ENCODE data around the gene FDXR. TPM values are rescaled to one million over a fixed set of nuclear protein-coding genes. Genes with fewer than 3 reads are reported as not detected.
A peak's percentile ranks its signal among the peaks of the same experiment; 100 is the strongest.

Gene FDXR
- total and polyA plus RNA-seq, 12 donors: 159 to 835 (median 444) TPM

DNA sequence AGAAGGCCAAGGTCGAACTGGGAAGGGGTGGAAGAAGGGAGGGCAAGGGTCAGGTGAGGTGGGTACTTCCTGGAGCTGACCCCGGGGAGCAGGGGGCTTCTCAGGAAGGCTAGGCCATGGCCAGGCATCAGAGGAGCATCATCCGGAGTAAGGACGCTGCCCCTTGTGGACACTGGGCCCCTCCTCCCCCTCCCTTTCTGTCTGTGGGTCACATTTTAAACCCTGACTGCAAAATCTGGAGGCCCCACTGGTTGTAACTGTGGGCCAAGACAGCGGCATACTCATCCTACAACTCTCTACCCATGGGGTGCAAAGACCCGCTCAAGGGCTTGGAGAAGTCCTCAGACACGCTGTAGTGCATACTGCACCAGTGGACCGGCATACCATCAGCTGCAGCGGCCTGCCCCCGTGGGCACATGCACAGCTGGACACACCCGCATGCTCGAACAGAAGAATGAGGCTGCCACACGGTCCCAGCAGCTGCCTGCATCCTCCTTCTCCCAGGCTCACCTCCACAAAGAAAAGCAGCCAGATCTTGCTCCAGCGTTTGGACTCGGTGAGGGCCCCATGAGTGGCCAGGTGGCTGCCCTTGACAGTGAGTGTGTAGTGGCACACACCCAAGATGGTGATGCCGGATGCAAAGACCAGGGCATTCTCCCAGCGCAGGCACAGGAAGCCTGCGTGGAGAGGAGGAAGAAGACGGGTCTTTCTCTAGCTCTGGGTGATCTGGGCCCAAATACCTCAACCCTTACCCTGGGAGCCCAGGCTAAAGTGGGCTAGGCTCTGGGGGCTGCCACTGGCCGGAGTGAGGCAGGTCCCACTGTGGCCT, 19.4 kb upstream of the FDXR start:
- no peak for DNase-seq
- Histone ChIP-seq H3K9me3 (replicated peaks in 1 of 3) (no peaks in the 10 kb centered on the region), H3K27me3 (peaks cover 12% of the 10 kb centered on the region), H3K4me3 (peak overlapping the region in 1 of 4 donors; percentile 35), H3K4me1 (replicated peaks in 1 of 2) (peaks cover 13 to 15% of the 10 kb centered on the region in 2 donors), H3K27ac (no peak overlapping the region), H3K36me3 (replicated peaks in 1 of 2) (no peaks in the 10 kb centered on the region)
- 57 to 73% (median 68%) methylated on average over 15 to 20 of the region's 20 CpGs for WGBS, 4 donors
- no peak for TF ChIP-seq POLR2A (IDR thresholded peaks at IDR 0.05)
- TF ChIP-seq, protein P1, sequence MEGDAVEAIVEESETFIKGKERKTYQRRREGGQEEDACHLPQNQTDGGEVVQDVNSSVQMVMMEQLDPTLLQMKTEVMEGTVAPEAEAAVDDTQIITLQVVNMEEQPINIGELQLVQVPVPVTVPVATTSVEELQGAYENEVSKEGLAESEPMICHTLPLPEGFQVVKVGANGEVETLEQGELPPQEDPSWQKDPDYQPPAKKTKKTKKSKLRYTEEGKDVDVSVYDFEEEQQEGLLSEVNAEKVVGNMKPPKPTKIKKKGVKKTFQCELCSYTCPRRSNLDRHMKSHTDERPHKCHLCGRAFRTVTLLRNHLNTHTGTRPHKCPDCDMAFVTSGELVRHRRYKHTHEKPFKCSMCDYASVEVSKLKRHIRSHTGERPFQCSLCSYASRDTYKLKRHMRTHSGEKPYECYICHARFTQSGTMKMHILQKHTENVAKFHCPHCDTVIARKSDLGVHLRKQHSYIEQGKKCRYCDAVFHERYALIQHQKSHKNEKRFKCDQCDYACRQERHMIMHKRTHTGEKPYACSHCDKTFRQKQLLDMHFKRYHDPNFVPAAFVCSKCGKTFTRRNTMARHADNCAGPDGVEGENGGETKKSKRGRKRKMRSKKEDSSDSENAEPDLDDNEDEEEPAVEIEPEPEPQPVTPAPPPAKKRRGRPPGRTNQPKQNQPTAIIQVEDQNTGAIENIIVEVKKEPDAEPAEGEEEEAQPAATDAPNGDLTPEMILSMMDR (IDR thresholded peaks at IDR 0.05): no peak
- intact Hi-C loops (cut with DNase I): no loop called here

- intact Hi-C loops (cut with DNase I): no loop called here
- H3K27me3 ChIP-seq: peaks cover 8% of the 10 kb centered on the region
- no peaks in the 10 kb centered on the region for H3K36me3 ChIP-seq (replicated peaks in 1 of 2)
- no peak for TF ChIP-seq POLR2A (IDR thresholded peaks at IDR 0.05)
- DNase-seq: no peak
- WGBS, 4 donors: 89 to 94% (median 92%) methylated on average over 7 of the region's 7 CpGs
- no peak overlapping the region for H3K27ac ChIP-seq
- no peaks in the 10 kb centered on the region for H3K9me3 ChIP-seq (replicated peaks in 1 of 3)
- peaks cover 13 to 15% of the 10 kb centered on the region in 2 donors for H3K4me1 ChIP-seq (replicated peaks in 1 of 2)
- H3K4me3 ChIP-seq: no peak overlapping the region
Observed at GRCh38 chr17:74890554-74890953, 17.8 kb upstream of the FDXR start.

- 64 to 69% (median 68%) methylated on average over 13 of the region's 13 CpGs for WGBS, 4 donors
Observed at GRCh38 chr17:74888469-74888868, 15.7 kb upstream of the FDXR start.

GRCh38 chr17:74883241-74883745, 10.5 kb upstream of the FDXR start:
- Histone ChIP-seq H3K9me3 (replicated peaks in 1 of 3) (no peaks in the 10 kb centered on the region), H3K27ac (no peak overlapping the region), H3K27me3 (no peaks in the 10 kb centered on the region), H3K36me3 (replicated peaks in 1 of 2) (no peaks in the 10 kb centered on the region), H3K4me1 (replicated peaks in 1 of 2) (no peaks in the 10 kb centered on the region), H3K4me3 (no peak overlapping the region)
- TF ChIP-seq POLR2A (IDR thresholded peaks at IDR 0.05): no peak
- TF ChIP-seq, protein P1 (IDR thresholded peaks at IDR 0.05): no peak
- WGBS, 4 donors: 69 to 83% (median 74%) methylated on average over 15 of the region's 15 CpGs
- intact Hi-C loops (cut with DNase I): no loop called here
- DNase-seq: peak in 1 of 7 donors; percentile 19

More at GRCh38 chr17:74888469-74888868, 15.7 kb upstream of the FDXR start:
- H3K4me1 ChIP-seq (replicated peaks in 1 of 2): peaks cover 7 to 8% of the 10 kb centered on the region in 2 donors
- TF ChIP-seq, protein P1 (IDR thresholded peaks at IDR 0.05): no peak
- TF ChIP-seq POLR2A (IDR thresholded peaks at IDR 0.05): no peak
- peaks cover 3% of the 10 kb centered on the region for H3K27me3 ChIP-seq
- intact Hi-C loops (cut with DNase I): no loop called here
- H3K36me3 ChIP-seq (replicated peaks in 1 of 2): no peaks in the 10 kb centered on the region
- H3K4me3 ChIP-seq: no peak overlapping the region
- DNase-seq: no peak
- no peak overlapping the region for H3K27ac ChIP-seq
- no peaks in the 10 kb centered on the region for H3K9me3 ChIP-seq (replicated peaks in 1 of 3)

Data from adrenal gland (tissue), 12 donors.